ENCODE measurements around the gene GPR4. TPM values are rescaled to one million over a fixed set of nuclear protein-coding genes. Genes with fewer than 3 reads are reported as not detected.

Gene GPR4
- total RNA-seq, 3 donors from 2014 or later: 1.1 to 8.8 (median 1.2) TPM

- TF ChIP-seq CTCF (IDR thresholded peaks at IDR 0.05) (no peak), POLR2A (IDR thresholded peaks at IDR 0.05) (no peak), POLR2AphosphoS5 (IDR thresholded peaks at IDR 0.05) (no peak)
- intact Hi-C loops (cut with DNase I; ENCODE audit: low total_unique reads): loop anchor here (5.0 kb wide), 1 partner anchor 46 kb away; no protein-coding TSS in a partner anchor
- Histone ChIP-seq H3K36me3 (no peaks in the 10 kb centered on the region), H3K27me3 (peaks cover 0 to 49% of the 10 kb centered on the region in 2 donors), H3K4me1 (no peaks in the 10 kb centered on the region), H3K9me3 (no peaks in the 10 kb centered on the region), H3K4me3 (no peak overlapping the region), H3K27ac (no peak overlapping the region)
- no peak for DNase-seq (ENCODE audit: low spot score in 2 of 2)
Measured at GRCh38 chr19:45595814-45596213, 6.2 kb downstream of the GPR4 start.

GRCh38 chr19:45593520-45593919 is 8.5 kb downstream of the GPR4 start:
- intact Hi-C loops (cut with DNase I; ENCODE audit: low total_unique reads): no loop called here
- no peak for DNase-seq (ENCODE audit: low spot score in 2 of 2)
- H3K27me3 ChIP-seq: peaks cover 0 to 33% of the 10 kb centered on the region in 2 donors

GRCh38 chr19:45592366-45592765 is 9.6 kb downstream of the GPR4 start:
- intact Hi-C loops (cut with DNase I; ENCODE audit: low total_unique reads): no loop called here
- Histone ChIP-seq H3K4me3 (no peak overlapping the region), H3K4me1 (no peaks in the 10 kb centered on the region), H3K36me3 (no peaks in the 10 kb centered on the region), H3K27ac (no peak overlapping the region), H3K27me3 (peaks cover 0 to 22% of the 10 kb centered on the region in 2 donors), H3K9me3 (no peaks in the 10 kb centered on the region)
- TF ChIP-seq POLR2A (IDR thresholded peaks at IDR 0.05): no peak
- TF ChIP-seq POLR2AphosphoS5 (IDR thresholded peaks at IDR 0.05): no peak
- no peak for TF ChIP-seq CTCF (IDR thresholded peaks at IDR 0.05)
- DNase-seq (ENCODE audit: low spot score in 2 of 2): no peak

More at GRCh38 chr19:45593520-45593919, 8.5 kb downstream of the GPR4 start:
- Histone ChIP-seq H3K4me1 (no peaks in the 10 kb centered on the region), H3K4me3 (no peak overlapping the region), H3K27ac (no peak overlapping the region), H3K9me3 (no peaks in the 10 kb centered on the region), H3K36me3 (no peaks in the 10 kb centered on the region)
- no peak for TF ChIP-seq CTCF (IDR thresholded peaks at IDR 0.05)
- TF ChIP-seq POLR2A (IDR thresholded peaks at IDR 0.05): no peak
- TF ChIP-seq POLR2AphosphoS5 (IDR thresholded peaks at IDR 0.05): no peak

GRCh38 chr19:45591638-45592005 is 10.4 kb downstream of the GPR4 start:
- H3K36me3 ChIP-seq: no peaks in the 10 kb centered on the region
- H3K27ac ChIP-seq: no peak overlapping the region
- H3K9me3 ChIP-seq: no peaks in the 10 kb centered on the region
- TF ChIP-seq POLR2A (IDR thresholded peaks at IDR 0.05) (no peak), POLR2AphosphoS5 (IDR thresholded peaks at IDR 0.05) (no peak), CTCF (IDR thresholded peaks at IDR 0.05) (no peak)
- H3K4me3 ChIP-seq: no peak overlapping the region
- intact Hi-C loops (cut with DNase I; ENCODE audit: low total_unique reads): no loop called here
- DNase-seq (ENCODE audit: low spot score in 2 of 2): no peak
- H3K27me3 ChIP-seq: peaks cover 0 to 22% of the 10 kb centered on the region in 2 donors
- H3K4me1 ChIP-seq: no peaks in the 10 kb centered on the region

DNA sequence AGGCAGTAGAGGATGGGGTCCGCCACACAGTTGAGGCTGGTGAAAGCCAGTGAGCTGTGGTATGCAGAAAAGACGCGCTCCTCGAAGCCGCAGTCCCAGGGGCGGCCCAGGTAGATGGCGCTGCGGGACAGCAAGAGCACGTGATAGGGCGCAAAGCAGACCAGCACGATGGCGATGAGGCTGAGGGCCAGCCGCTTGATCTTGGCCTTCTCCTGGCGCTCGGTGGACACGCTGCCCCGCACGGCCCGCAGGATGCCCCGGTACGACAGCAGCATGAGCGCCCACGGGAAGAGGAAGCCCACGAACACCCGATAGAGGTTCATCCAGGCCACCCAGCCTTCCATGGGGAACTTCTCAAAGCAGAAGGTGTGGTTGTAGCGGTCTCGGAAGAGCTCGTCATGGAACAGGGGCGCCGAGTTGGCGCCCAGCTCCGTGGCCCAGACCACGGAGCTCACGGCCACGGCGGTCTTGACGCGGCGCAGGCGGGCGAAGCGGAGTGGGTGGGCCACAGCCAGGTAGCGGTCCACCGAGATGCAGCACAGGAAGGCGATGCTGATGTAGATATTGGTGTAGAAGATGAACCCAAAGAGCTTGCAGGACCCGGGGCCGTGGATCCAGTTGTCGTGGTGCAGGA is 10.9 kb downstream of the GPR4 start:
- intact Hi-C loops (cut with DNase I; ENCODE audit: low total_unique reads): no loop called here

More for the DNA sequence above, 10.9 kb downstream of the GPR4 start:
- Histone ChIP-seq H3K27me3 (peaks cover 0 to 22% of the 10 kb centered on the region in 2 donors), H3K4me3 (no peak overlapping the region), H3K9me3 (no peaks in the 10 kb centered on the region), H3K4me1 (no peaks in the 10 kb centered on the region), H3K27ac (no peak overlapping the region), H3K36me3 (no peaks in the 10 kb centered on the region)
- DNase-seq (ENCODE audit: low spot score in 2 of 2): peak in 1 of 2 donors; percentile 59
- TF ChIP-seq CTCF (IDR thresholded peaks at IDR 0.05): peak in 2 of 3 donors; percentile 19 to 36
- no peak for TF ChIP-seq POLR2A (IDR thresholded peaks at IDR 0.05)
- no peak for TF ChIP-seq POLR2AphosphoS5 (IDR thresholded peaks at IDR 0.05)

Measured in breast epithelium (tissue), 4 donors.